ENCODE data around the gene RP9. TPM values are rescaled to one million over a fixed set of nuclear protein-coding genes. Genes with fewer than 3 reads are reported as not detected.
A peak's percentile ranks its signal among the peaks of the same experiment; 100 is the strongest.

The RP9 gene
- total RNA-seq, 1 donor from 2014 or later = 21.2 TPM

DNA sequence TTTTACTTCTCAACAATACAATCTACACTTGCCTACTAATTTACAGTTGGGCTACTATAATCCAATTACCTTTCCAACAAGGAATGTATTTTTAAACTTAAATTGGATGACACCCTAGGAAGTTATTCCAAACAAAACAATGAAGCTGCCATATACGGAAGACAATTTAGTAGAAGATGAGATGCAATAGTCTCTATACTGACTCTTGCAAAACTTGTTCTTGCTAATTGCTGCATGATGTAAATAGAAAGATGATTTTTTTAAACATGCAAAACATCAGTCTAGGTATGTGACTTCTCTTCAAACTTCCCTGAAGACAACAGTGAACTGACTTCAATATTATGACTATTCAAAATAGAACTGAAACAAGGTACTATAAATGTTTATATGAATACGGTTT is 64.2 kb downstream of the RP9 start:
- no peak overlapping the region for H3K4me3 Mint-ChIP-seq
- TF ChIP-seq, protein P1, sequence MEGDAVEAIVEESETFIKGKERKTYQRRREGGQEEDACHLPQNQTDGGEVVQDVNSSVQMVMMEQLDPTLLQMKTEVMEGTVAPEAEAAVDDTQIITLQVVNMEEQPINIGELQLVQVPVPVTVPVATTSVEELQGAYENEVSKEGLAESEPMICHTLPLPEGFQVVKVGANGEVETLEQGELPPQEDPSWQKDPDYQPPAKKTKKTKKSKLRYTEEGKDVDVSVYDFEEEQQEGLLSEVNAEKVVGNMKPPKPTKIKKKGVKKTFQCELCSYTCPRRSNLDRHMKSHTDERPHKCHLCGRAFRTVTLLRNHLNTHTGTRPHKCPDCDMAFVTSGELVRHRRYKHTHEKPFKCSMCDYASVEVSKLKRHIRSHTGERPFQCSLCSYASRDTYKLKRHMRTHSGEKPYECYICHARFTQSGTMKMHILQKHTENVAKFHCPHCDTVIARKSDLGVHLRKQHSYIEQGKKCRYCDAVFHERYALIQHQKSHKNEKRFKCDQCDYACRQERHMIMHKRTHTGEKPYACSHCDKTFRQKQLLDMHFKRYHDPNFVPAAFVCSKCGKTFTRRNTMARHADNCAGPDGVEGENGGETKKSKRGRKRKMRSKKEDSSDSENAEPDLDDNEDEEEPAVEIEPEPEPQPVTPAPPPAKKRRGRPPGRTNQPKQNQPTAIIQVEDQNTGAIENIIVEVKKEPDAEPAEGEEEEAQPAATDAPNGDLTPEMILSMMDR (conservative IDR thresholded peaks at IDR 0.05) = no peak
- peaks cover 4% of the 10 kb centered on the region for H3K9me3 Mint-ChIP-seq
- DNase-seq (ENCODE audit: extremely low spot score, unreplicated experiment) = no peak
- no peaks in the 10 kb centered on the region for H3K27me3 Mint-ChIP-seq
- H3K27ac Mint-ChIP-seq = peak overlapping the region; percentile 79
- peaks cover 21% of the 10 kb centered on the region for H3K4me1 Mint-ChIP-seq (ENCODE audit: unreplicated experiment)
- peaks cover 4% of the 10 kb centered on the region for H3K36me3 Mint-ChIP-seq

Other genes with a start within 250 kb of the RP9 start
- 20.6 and 32.3 TPM in 2 replicates for gene KBTBD2, start 217.6 kb downstream of the RP9 start, total RNA-seq (ENCODE audit: low replicate concordance)
- 76.0 and 131 TPM in 2 replicates for gene FKBP9, start 152.0 kb downstream of the RP9 start, total RNA-seq (ENCODE audit: low replicate concordance)
- gene NT5C3A, start 46.6 kb downstream of the RP9 start, total RNA-seq (ENCODE audit: low replicate concordance) = 25.4 and 30.9 TPM in 2 replicates
- 13.0 and 19.7 TPM in 2 replicates for gene BBS9, start 20.2 kb upstream of the RP9 start, total RNA-seq (ENCODE audit: low replicate concordance)

Data from type B pancreatic cell (in vitro differentiated cells).